ENCODE data around the gene SMAP1.

SMAP1 gene

GRCh38 chr6:70844301-70844700, 176.6 kb downstream of the SMAP1 start:
- no peak for DNase-seq

DNA sequence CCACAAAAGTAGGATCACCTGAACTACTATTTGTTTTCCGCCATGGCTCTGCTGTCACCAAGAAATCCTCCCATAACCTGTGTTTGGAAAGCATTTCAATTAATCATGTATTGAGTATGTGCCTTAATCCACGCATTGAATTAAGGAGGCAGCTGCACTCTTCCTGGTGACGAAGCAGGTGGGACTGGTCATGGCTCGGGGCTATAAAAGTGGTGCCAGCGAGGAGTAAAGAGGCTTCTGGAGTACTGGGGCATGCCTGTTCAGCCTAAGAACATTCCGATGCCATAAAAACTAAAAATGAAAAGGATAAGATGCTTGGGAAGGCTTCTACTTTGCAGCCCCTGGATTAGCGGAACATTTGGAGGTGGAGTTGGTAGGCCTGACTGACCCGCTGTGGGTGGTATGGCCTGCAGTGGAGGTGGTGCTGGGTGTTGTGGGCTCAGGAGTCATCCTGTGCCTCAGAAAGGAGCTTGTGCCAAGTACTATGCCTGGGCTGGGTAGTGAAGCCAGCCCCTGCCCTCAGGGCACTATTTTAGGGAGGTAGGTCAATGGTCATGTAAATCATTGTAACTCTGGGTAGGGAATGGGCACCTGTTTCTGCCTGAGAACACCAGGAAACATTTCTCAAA, 178.6 kb downstream of the SMAP1 start:
- DNase-seq, result no peak

- no peak for DNase-seq
Measured at GRCh38 chr6:70847106-70848084, 179.7 kb downstream of the SMAP1 start.

- no peak for DNase-seq
Measured at GRCh38 chr6:70849348-70850069, 181.8 kb downstream of the SMAP1 start.

DNA sequence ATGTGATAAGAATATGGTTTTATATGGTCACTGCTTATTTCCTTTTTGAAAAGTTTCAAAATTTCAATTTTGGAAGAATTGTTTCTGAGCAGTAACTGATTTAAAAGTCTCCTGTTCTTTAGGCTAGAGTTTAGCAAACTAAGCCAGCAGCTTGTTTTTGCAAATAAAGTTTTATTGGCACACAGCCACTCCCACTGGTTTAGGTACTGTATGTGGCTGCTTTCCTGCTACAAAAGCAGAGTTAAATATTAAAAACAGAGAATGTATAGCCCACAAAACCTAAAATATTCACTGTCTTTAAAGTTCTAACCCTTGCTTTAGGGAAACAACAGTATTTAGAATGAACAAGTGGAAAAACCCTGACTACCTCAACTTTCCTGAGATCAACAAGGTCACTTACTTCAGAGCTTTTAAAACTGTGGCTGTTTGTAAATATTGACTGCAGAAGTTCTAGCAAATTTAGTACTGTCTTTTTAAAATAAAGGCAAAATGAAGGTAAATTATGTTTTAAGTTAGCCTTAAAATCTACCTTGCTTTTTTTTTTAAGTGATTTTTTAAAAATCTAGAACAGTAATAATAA, 185.1 kb downstream of the SMAP1 start:
- DNase-seq, result no peak

DNA sequence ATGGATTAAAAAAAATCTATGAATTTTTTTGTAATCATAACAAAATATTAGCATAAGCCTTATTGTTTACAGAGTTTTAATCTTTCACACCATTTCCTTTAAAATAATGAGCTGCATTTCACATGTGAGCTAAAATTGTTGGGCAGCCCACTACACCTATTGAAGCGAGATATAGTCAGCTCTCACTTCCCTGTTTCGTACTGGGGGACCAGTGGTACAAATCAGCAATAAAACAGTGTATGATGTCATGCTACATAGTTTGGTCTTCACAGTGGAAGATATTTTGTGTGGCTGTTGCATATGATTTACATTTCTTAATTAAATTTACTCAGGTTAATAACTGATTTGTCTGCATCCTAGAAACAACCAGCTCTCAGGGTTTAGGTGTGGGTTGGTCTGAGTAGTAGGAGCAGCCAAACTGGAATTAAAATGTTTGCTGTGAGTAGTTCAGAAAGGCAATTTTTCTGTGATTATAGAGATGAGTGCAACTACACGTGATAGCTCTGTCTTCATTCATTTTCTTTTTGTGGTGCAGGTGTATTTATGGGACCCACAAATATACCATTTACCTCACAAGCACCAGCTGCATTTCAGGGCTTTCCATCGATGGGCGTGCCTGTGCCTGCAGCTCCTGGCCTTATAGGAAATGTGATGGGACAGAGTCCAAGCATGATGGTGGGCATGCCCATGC, 189.8 kb downstream of the SMAP1 start:
- DNase-seq, result no peak

GRCh38 chr6:70860045-70860444, 192.4 kb downstream of the SMAP1 start:
- no peak for DNase-seq

GRCh38 chr6:70860920-70861319, 193.2 kb downstream of the SMAP1 start:
- no peak for DNase-seq

- no peak for DNase-seq
Measured at GRCh38 chr6:70863343-70863742, 195.7 kb downstream of the SMAP1 start.

GRCh38 chr6:70864401-70864800, 196.7 kb downstream of the SMAP1 start:
- DNase-seq, result no peak

DNA sequence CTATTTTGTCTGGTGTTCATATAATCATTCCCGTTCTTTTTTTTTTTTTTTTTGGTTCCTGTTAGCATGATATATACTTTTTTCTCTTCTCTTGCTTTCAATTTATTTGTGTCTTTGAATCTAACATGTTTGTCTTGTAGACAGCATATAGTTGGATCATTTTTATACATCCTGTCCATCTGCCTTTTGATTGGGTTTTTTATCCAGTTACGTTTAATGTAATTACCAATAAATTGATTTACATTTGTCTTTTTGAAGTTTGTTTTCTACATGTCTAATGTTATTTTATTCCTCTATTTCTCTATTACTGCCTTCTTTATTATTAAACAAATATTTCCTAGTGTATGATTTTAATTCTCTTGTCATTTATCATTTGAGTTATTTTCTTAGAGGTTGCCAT, 204.8 kb downstream of the SMAP1 start:
- DNase-seq, result no peak

DNA sequence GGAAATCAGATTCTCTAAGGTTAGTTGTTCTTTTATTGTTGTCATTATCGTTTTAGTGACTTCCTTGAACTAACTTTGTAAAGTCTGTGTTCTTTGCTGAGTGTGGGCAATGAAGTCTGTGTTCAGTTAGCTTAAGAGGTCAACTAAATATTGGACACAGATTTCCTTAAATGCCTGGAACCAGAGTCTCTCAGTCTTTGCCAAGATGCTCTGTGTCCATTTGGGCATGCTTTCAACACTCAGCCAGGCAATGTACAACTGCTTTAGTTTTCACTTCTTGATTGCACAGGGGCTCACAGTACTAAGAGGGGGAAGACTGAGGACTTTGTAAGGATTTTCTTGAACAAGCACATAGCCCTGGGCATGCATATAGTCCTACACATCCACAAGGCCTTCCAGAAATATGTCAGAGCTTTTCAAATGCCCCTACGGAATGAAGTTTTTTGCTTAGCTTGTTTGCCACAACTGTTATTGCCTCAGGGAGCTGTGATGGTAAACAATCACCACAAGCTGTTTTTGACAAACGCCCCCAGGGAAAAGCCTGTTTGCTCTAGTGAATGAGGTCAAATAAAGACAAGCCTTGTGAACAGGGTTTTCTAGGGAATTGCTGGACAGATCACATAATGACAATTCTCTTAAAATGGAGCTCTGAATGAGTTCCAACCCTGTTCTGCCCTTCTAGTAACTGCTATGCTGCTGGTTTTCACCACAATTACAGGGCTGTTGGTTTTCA, 206.7 kb downstream of the SMAP1 start:
- DNase-seq, result no peak

- no peak for DNase-seq
Measured at GRCh38 chr6:70879496-70879895, 211.8 kb downstream of the SMAP1 start.

DNA sequence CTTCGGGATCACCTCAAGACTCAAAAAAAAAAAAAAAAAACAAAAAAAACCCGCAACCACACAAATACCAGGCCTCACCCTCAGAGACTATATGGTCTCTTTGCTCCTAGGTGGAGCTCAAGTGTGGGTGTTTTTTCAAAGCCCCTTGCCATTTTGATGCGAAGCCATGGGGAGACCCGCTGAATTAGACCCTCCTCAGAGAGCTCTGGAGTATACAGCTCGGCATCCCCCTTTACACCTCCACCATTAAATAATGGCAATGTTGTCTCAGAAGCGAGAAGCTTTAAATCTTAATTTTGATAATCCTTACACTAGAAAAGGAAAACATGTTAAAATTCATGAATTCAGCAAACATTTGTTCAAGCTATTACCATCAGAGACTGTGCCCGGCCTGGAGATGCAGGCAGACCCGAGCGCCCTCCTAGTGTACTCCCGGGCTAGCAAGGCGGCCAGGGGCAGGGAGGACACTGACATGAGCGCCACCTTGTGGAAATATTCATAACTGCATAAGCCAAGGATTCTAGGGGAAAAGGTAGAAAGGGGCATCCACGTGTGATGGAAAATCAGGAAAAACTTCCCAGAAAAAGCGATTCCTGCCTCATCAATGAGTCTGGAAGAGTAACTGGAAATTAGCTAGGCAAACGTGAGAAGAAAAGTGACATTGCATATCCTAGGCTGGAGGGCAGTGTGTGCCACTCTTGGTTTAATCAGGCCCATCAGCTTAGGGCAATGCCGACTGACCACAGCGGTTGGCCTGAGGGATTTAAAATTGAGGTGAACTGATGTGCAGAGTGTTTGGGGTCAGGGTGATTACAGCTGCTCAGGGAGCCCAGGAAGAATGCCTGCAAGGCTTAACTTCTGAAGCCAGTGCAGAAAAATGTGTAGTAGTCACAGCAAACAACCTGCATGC, 216.6 kb downstream of the SMAP1 start:
- DNase-seq, result peak; percentile 41 to 55

DNA sequence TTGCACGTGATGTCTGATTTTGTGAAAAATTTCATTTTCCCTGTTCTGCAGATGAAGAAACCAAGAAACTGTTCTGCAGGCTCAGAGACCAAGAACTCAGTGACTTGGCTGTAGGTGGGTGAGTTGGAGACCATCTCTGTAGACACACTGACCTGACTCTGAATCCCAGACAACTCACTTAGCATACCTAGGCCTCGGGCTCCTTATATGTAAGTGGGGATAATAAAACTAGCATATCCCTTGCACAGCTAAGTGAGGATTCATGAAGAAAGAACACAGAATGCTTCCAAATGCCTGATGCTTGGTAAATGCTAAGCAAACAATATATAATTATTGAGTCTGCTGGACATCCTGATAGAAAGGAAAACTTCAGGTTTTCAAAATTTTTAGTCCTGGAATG, 218.4 kb downstream of the SMAP1 start:
- no peak for DNase-seq

DNA sequence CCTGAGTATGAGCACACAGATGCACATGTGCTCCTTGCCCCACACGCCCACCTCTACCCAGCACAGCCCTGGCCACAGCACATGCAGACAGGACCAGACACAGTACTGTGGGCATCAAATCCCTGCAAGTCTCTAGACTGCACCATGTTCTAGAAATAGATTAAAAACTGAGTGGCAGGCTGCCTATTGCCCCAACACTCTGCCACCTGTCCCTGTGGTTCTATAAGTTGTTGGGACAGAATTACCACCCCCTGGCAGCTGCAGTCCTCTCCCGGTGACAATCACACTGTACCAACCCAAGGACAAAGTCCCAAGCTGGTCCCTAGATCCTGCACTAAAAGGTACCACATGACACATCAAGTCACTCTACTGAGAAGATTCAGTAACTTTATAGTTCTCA, 219.0 kb downstream of the SMAP1 start:
- DNase-seq, result no peak

GRCh38 chr6:70889270-70889669, 221.6 kb downstream of the SMAP1 start:
- no peak for DNase-seq

- DNase-seq, result no peak
Measured at GRCh38 chr6:70894001-70894400, 226.3 kb downstream of the SMAP1 start.

- no peak for DNase-seq
Measured at GRCh38 chr6:70900047-70900446, 232.4 kb downstream of the SMAP1 start.

DNA sequence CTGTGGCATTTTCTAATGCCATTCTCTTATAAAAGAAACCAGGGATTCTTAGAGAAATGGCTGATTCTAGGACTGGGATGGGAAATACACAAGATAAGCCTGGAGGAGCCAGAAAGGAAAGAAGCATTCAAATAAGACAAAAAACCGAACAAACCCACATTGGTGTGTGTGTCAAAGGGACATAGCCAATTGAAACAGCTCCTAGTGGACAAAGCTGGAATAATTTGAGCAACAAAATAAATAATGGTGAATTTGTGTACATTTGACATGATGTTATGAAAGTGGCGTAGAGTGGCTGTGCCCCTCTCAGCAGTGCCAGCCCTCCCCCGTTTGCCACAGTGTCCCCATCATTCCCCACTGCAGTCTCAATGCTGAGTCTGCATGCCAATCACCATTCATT, 233.6 kb downstream of the SMAP1 start:
- no peak for DNase-seq

Data from AML-193 (cell line).